HepG2 (cell line): ENCODE results near the gene ADORA2B. TPM values are rescaled to one million over a fixed set of nuclear protein-coding genes. Genes with fewer than 3 reads are reported as not detected.
A peak's percentile ranks its signal among the peaks of the same experiment; 100 is the strongest.

Source experiments
- ATAC-seq: fragments of 200-7000 bp; cut with Tn5 transposase; 3 replicates; pipeline ENCODE4 v1.9.1; 2020; ENCODE audit warnings: mild to moderate bottlenecking, moderate library complexity
- BruUV-seq: library from RNA; stranded (reverse); fragments of 400-500 nt; replicated peaks from 2 replicates; lab custom pipeline; 2021; lab: Mats Ljungman, UMichigan
- CTCF ChIA-PET: fragments of 300-600 bp; formaldehyde crosslinking; extraction: SDS; loops from one replicate; lab custom pipeline; 2021; ENCODE audit warnings: low total read pairs, inconsistent platforms, low intra/inter-chr PET ratio; lab: Yijun Ruan, JAX
- POLR2A ChIA-PET: fragments of 350-600 bp; sonication (Branson Sonifier 250); formaldehyde crosslinking; loops from one replicate; lab custom pipeline; 2020; ENCODE audit warnings: antibody characterized with exemption, inconsistent platforms; lab: Yijun Ruan, JAX
- DNase-seq: peaks from one replicate; pipeline ENCODE4 v3.0.0-alpha.2; 2015; ENCODE audit warnings: low spot score
- FAIRE-seq: peaks from 3 replicates; lab custom pipeline; 2011; peaks lifted over from hg19 to GRCh38; lab: Jason Lieb, UNC
- H2AFZ ChIP-seq: one replicate; pipeline ENCODE4 v1.6.1; 2011; ENCODE audit warnings: low read length, inconsistent platforms
- H3K27ac ChIP-seq: fragments of 300-600 bp; 3 replicates; pipeline ENCODE4 v1.8.0; 2011; ENCODE audit warnings: mixed run types, mild to moderate bottlenecking, mixed read lengths, low read length, inconsistent platforms; ENCODE audit not compliant: insufficient read depth; ENCODE audit errors: extremely low read length
- H3K27me3 ChIP-seq, 2 experiments: fragments of 200-600 bp in 1 of 2; 2 replicates in 1 of 2; 3 replicates in 1 of 2; pipeline versions ENCODE4 v1.6.0 to v1.8.0; 2011; ENCODE audit warnings: low read length in 2 of 2, mild to moderate bottlenecking in 2 of 2, moderate library complexity in 2 of 2, inconsistent platforms in 1 of 2; ENCODE audit not compliant: insufficient read depth in 2 of 2, control insufficient read depth in 1 of 2
- H3K36me3 ChIP-seq, 2 experiments: fragments of 200-600 bp in 1 of 2; replicated peaks in 1 of 2; 2 replicates in 1 of 2; 3 replicates in 1 of 2; pipeline versions ENCODE4 v1.5.1 to v1.8.0; 2011; ENCODE audit warnings: low read length in 2 of 2, inconsistent platforms in 1 of 2; ENCODE audit not compliant: insufficient read depth in 2 of 2, control insufficient read depth in 1 of 2
- H3K4me1 ChIP-seq: 2 replicates; pipeline ENCODE4 v1.5.1; 2012; ENCODE audit warnings: low read length, inconsistent platforms; ENCODE audit not compliant: insufficient read depth
- H3K4me2 ChIP-seq: 2 replicates; pipeline ENCODE4 v1.6.0; 2011; ENCODE audit warnings: low read depth, low read length, inconsistent platforms
- H3K4me3 ChIP-seq, 3 experiments: fragments of 200-600 bp in 1 of 3; sonication (generic), shearing (Covaris generic) in 1 of 3; replicated peaks in 1 of 3; 2 replicates each; pipeline ENCODE4 v1.5.1; 2011 to 2016; ENCODE audit warnings: low read length in 3 of 3, inconsistent platforms in 2 of 3, low read depth in 2 of 3, mild to moderate bottlenecking in 2 of 3, control low read depth in 1 of 3, mixed read lengths in 1 of 3; ENCODE audit not compliant: insufficient read depth in 1 of 3
- H3K79me2 ChIP-seq: one replicate; pipeline ENCODE4 v1.6.1; 2011; ENCODE audit warnings: low read length, inconsistent platforms; ENCODE audit not compliant: insufficient read depth
- H3K9ac ChIP-seq: 2 replicates; pipeline ENCODE4 v1.6.0; 2011; ENCODE audit warnings: mild to moderate bottlenecking, low read depth, low read length, inconsistent platforms; ENCODE audit not compliant: insufficient read depth
- H3K9me3 ChIP-seq: 2 replicates; pipeline ENCODE4 v1.5.1; 2012; ENCODE audit warnings: mild to moderate bottlenecking, low read length
- H4K20me1 ChIP-seq: 2 replicates; pipeline ENCODE4 v1.6.0; 2011; ENCODE audit warnings: inconsistent platforms, mild to moderate bottlenecking, low read length, moderate library complexity; ENCODE audit not compliant: insufficient read depth
- HNF4A ChIP-seq: sonication (generic); formaldehyde crosslinking; IDR thresholded peaks from 2 replicates; pipeline ENCODE4 v1.4.0; 2020; ENCODE audit warnings: missing genetic modification reagents
- HNF4G ChIP-seq, 2 experiments: sonication (generic) in 1 of 2; formaldehyde crosslinking in 1 of 2; IDR thresholded peaks; 2 replicates each; pipeline versions ENCODE4 v1.4.0 to v1.6.1; 2011 to 2020; ENCODE audit warnings: borderline replicate concordance in 2 of 2, low read depth in 2 of 2, mild to moderate bottlenecking in 2 of 2, low read length in 1 of 2, missing genetic modification reagents in 1 of 2, moderate library complexity in 1 of 2
- SALL1 ChIP-seq: sonication (generic); formaldehyde crosslinking; IDR thresholded peaks from 2 replicates; pipeline ENCODE4 v1.8.0; 2022; ENCODE audit warnings: mild to moderate bottlenecking, missing genetic modification reagents
- SAP130 ChIP-seq: IDR thresholded peaks from 2 replicates; pipeline ENCODE4 v1.6.1; 2016; ENCODE audit warnings: low read depth
- SOX13 ChIP-seq, 3 experiments: fragments of 450-650 bp in 1 of 3; sonication (generic) in 1 of 3; formaldehyde crosslinking in 1 of 3; IDR thresholded peaks in 2 of 3; conservative IDR thresholded peaks in 1 of 3; 2 replicates each; pipeline versions ENCODE4 v1.5.0 to v1.6.1; 2016 to 2020; ENCODE audit warnings: antibody characterized with exemption in 1 of 3, mild to moderate bottlenecking in 1 of 3, missing compliant biosample characterization in 1 of 3, missing genetic modification reagents in 1 of 3, moderate library complexity in 1 of 3
- SOX6 ChIP-seq, 2 experiments: fragments of 450-650 bp in 1 of 2; sonication (generic) in 1 of 2; formaldehyde crosslinking in 1 of 2; IDR thresholded peaks; 2 replicates each; pipeline versions ENCODE4 v1.4.0 to v1.6.1; 2017 to 2020; ENCODE audit warnings: antibody characterized with exemption in 1 of 2, mild to moderate bottlenecking in 1 of 2, missing genetic modification reagents in 1 of 2
- SRSF9 ChIP-seq: fragments of 200-400 bp; formaldehyde crosslinking; IDR thresholded peaks from 2 replicates; pipeline ENCODE4 v1.6.1; 2018; ENCODE audit warnings: borderline replicate concordance, mild to moderate bottlenecking, low read depth, low read length; ENCODE audit not compliant: insufficient read depth, poor library complexity, severe bottlenecking
- SRY ChIP-seq: sonication (generic); formaldehyde crosslinking; IDR thresholded peaks from 2 replicates; pipeline ENCODE4 v1.8.0; 2022; ENCODE audit warnings: mild to moderate bottlenecking, missing genetic modification reagents
- ZNF350 ChIP-seq: sonication (generic); formaldehyde crosslinking; IDR thresholded peaks from 2 replicates; pipeline ENCODE4 v1.4.0; 2020; ENCODE audit warnings: mild to moderate bottlenecking, low read depth, missing genetic modification reagents, borderline replicate concordance
- WGBS: methylation state at CpG from one replicate; pipeline ENCODE4 v1.1.6; 2017; ENCODE audit warnings: low lambda C conversion rate; 5-methylcytosine and 5-hydroxymethylcytosine counted together
- in situ Hi-C: cut with HindIII; loops from 2 replicates; pipeline ENCODE4 v1.10.0; 2017; ENCODE audit warnings: low pct_unique_long_range_greater_than_20kb; ENCODE audit not compliant: extremely low pct_ligation_motif_present
- intact Hi-C: fragments of 100-400 bp; cut with micrococcal nuclease; formaldehyde crosslinking; loops from one replicate; pipeline ENCODE4 v1.10.0; 2022; ENCODE audit not compliant: unreplicated experiment
- polyA plus RNA-seq, 8 experiments: library from polyadenylated mRNA; depleted of rRNA in 3 of 8; stranded (reverse) in 7 of 8; unstranded in 1 of 8; fragments of >200 nt; fragmentation: Illumina TruSeq in 4 of 8; extraction: Trizol in 4 of 8; gene quantifications; 2 replicates each; pipeline versions ENCODE4 v1.2.1 to v1.2.3, GENCODE V29; 2011 to 2016; ENCODE audit warnings: low read depth in 4 of 8, missing spikeins in 1 of 8, mixed read lengths in 1 of 8; ENCODE audit not compliant: insufficient read depth in 1 of 8
- total RNA-seq, 5 experiments: library from RNA; depleted of rRNA; stranded (reverse); fragments of >200 nt; fragmentation: Illumina TruSeq; extraction: Trizol; gene quantifications; 2 replicates each; pipeline ENCODE4 v1.2.3, GENCODE V29; 2016; ENCODE audit warnings: low read depth in 1 of 5
- TF ChIP-seq, protein P1 (sequence below): IDR thresholded peaks from 2 replicates; pipeline ENCODE4 v1.4.0; 2020; ENCODE audit warnings: mild to moderate bottlenecking, missing genetic modification reagents
- TF ChIP-seq, protein P2 (sequence below): sonication (generic); formaldehyde crosslinking; IDR thresholded peaks from 2 replicates; pipeline ENCODE4 v1.5.1; 2020; ENCODE audit warnings: mild to moderate bottlenecking, missing genetic modification reagents, borderline replicate concordance

ADORA2B gene
- total and polyA plus RNA-seq, 2 of the 13 experiments (the other 11 are each of a cell fraction or from before 2014, with no cell fraction given) = 10.4 to 20.0 TPM

DNA sequence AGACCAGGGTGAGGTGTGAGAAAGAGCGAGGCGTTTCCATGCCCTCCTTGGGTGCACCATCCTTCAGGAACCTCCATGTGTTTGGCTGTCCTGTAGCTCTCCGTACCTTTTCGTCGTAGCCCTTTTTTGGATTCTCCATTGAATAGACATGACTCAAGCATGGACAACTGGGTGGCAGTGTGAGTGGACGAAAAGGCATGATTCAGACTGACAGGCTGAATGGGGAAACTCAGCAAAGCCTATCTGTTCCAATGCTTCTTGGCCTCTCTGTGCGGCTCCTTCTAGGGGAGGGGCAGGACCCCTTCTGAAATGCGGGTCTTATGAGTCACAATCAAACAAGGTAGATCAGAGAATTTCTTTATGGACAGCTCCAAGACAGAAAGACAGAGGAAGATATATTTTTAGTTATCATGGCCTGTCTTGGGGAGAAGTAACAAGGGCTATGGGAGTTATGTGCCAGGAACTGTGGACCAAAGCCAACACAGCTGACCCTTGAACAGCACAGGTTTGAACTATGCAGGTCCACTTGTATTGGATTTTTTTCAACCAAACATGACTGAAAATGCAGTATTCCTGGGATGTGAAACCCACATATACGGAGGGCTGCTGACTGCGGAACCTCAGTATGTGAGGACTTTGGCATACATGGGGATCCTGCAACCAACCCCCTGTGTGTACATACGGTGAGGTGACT, 22.9 kb downstream of the ADORA2B start:
- POLR2A ChIA-PET = no interaction called here
- H3K4me2 ChIP-seq = peak overlapping the region; percentile 5; the same call in 1 of the 2 replicates
- FAIRE-seq (peak; percentile 28), DNase-seq (peak; percentile 44), ATAC-seq (peak; percentile 29)
- H3K27me3 ChIP-seq = no peaks in the 10 kb centered on the region
- no TSS peak for BruUV-seq
- no peak overlapping the region for H2AFZ ChIP-seq
- in situ Hi-C loops = no loop called here
- H3K36me3 ChIP-seq = peaks cover 0 to 2% of the 10 kb centered on the region in 2 experiments; a peak in 2 of 5 replicates
- H3K9me3 ChIP-seq = no peaks in the 10 kb centered on the region
- WGBS = 79% methylated on average over 11 of the region's 11 CpGs
- H3K4me3 ChIP-seq = no peak overlapping the region
- no peaks in the 10 kb centered on the region for H4K20me1 ChIP-seq
- H3K27ac ChIP-seq = peak overlapping the region; percentile 1
- H3K79me2 ChIP-seq = peaks cover 27% of the 10 kb centered on the region
- peaks cover 50% of the 10 kb centered on the region for H3K4me1 ChIP-seq
- CTCF ChIA-PET = no interaction called here
- intact Hi-C loops = no loop called here
- no peak overlapping the region for H3K9ac ChIP-seq
- TF ChIP-seq, protein P1, sequence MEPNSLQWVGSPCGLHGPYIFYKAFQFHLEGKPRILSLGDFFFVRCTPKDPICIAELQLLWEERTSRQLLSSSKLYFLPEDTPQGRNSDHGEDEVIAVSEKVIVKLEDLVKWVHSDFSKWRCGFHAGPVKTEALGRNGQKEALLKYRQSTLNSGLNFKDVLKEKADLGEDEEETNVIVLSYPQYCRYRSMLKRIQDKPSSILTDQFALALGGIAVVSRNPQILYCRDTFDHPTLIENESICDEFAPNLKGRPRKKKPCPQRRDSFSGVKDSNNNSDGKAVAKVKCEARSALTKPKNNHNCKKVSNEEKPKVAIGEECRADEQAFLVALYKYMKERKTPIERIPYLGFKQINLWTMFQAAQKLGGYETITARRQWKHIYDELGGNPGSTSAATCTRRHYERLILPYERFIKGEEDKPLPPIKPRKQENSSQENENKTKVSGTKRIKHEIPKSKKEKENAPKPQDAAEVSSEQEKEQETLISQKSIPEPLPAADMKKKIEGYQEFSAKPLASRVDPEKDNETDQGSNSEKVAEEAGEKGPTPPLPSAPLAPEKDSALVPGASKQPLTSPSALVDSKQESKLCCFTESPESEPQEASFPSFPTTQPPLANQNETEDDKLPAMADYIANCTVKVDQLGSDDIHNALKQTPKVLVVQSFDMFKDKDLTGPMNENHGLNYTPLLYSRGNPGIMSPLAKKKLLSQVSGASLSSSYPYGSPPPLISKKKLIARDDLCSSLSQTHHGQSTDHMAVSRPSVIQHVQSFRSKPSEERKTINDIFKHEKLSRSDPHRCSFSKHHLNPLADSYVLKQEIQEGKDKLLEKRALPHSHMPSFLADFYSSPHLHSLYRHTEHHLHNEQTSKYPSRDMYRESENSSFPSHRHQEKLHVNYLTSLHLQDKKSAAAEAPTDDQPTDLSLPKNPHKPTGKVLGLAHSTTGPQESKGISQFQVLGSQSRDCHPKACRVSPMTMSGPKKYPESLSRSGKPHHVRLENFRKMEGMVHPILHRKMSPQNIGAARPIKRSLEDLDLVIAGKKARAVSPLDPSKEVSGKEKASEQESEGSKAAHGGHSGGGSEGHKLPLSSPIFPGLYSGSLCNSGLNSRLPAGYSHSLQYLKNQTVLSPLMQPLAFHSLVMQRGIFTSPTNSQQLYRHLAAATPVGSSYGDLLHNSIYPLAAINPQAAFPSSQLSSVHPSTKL (CRISPR knock-in tag) = peak; percentile 30; the same call in 1 of the 2 replicates
- no peak for TF ChIP-seq ZNF350 (CRISPR knock-in tag)
- TF ChIP-seq, protein P2, sequence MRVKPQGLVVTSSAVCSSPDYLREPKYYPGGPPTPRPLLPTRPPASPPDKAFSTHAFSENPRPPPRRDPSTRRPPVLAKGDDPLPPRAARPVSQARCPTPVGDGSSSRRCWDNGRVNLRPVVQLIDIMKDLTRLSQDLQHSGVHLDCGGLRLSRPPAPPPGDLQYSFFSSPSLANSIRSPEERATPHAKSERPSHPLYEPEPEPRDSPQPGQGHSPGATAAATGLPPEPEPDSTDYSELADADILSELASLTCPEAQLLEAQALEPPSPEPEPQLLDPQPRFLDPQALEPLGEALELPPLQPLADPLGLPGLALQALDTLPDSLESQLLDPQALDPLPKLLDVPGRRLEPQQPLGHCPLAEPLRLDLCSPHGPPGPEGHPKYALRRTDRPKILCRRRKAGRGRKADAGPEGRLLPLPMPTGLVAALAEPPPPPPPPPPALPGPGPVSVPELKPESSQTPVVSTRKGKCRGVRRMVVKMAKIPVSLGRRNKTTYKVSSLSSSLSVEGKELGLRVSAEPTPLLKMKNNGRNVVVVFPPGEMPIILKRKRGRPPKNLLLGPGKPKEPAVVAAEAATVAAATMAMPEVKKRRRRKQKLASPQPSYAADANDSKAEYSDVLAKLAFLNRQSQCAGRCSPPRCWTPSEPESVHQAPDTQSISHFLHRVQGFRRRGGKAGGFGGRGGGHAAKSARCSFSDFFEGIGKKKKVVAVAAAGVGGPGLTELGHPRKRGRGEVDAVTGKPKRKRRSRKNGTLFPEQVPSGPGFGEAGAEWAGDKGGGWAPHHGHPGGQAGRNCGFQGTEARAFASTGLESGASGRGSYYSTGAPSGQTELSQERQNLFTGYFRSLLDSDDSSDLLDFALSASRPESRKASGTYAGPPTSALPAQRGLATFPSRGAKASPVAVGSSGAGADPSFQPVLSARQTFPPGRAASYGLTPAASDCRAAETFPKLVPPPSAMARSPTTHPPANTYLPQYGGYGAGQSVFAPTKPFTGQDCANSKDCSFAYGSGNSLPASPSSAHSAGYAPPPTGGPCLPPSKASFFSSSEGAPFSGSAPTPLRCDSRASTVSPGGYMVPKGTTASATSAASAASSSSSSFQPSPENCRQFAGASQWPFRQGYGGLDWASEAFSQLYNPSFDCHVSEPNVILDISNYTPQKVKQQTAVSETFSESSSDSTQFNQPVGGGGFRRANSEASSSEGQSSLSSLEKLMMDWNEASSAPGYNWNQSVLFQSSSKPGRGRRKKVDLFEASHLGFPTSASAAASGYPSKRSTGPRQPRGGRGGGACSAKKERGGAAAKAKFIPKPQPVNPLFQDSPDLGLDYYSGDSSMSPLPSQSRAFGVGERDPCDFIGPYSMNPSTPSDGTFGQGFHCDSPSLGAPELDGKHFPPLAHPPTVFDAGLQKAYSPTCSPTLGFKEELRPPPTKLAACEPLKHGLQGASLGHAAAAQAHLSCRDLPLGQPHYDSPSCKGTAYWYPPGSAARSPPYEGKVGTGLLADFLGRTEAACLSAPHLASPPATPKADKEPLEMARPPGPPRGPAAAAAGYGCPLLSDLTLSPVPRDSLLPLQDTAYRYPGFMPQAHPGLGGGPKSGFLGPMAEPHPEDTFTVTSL (CRISPR knock-in tag) = 0 out of 2 replicates have a peak, but pooled peaks have one; percentile 26
- TF ChIP-seq HNF4G (IDR thresholded peaks at IDR 0.05; ENCODE audit: borderline replicate concordance, low read depth, low read length) = peak; percentile 20; the same call in 1 of the 2 replicates
- no peak for TF ChIP-seq HNF4G (CRISPR knock-in tag; IDR thresholded peaks at IDR 0.05; ENCODE audit: borderline replicate concordance, low read depth)
- TF ChIP-seq SALL1 (CRISPR knock-in tag) = 0 out of 2 replicates have a peak, but pooled peaks have one; percentile 23
- peak; percentile 45 for TF ChIP-seq SAP130 (CRISPR knock-in tag)
- TF ChIP-seq SRSF9 = no peak
- no peak for TF ChIP-seq SOX6 (IDR thresholded peaks at IDR 0.05)
- 0 out of 2 replicates have a peak, but pooled peaks have one; percentile 13 for TF ChIP-seq SOX6 (CRISPR knock-in tag; IDR thresholded peaks at IDR 0.05)
- TF ChIP-seq SRY = no peak
- TF ChIP-seq HNF4A (CRISPR knock-in tag) = peak; percentile 66
- no peak for TF ChIP-seq SOX13 (IDR thresholded peaks at IDR 0.05)
- 0 out of 4 replicates have a peak, but pooled peaks of 1 of the 2 experiments have one; percentile 14 for TF ChIP-seq SOX13 (CRISPR knock-in tag; conservative IDR thresholded peaks at IDR 0.05 in 1 of 2, IDR thresholded peaks at IDR 0.05 in 1 of 2)
